HG02938 (cell line): Measurements from ENCODE around the gene ANKRD13D.

ENCODE experiments used
- ATAC-seq: cut with Tn5 transposase; IDR thresholded peaks from one replicate; pipeline ENCODE4 v1.9.1; 2021; ENCODE audit warnings: mild to moderate bottlenecking, moderate library complexity; ENCODE audit not compliant: unreplicated experiment

ANKRD13D gene

GRCh38 chr11:67285541-67286498 lies 3.3 kb upstream of the ANKRD13D start:
- no peak for ATAC-seq

- ATAC-seq = no peak
These were observed 2.3 kb upstream of the ANKRD13D start for GRCh38 chr11:67286621-67287333.

GRCh38 chr11:67287355-67288197 lies 1.5 kb upstream of the ANKRD13D start:
- ATAC-seq = no peak

GRCh38 chr11:67288198-67288451 lies 978 bp upstream of the ANKRD13D start:
- ATAC-seq = no peak

- ATAC-seq = peak; percentile 59
These were observed 464 bp upstream of the ANKRD13D start for GRCh38 chr11:67288452-67289225.

GRCh38 chr11:67289651-67290479 lies 762 bp downstream of the ANKRD13D start:
- no peak for ATAC-seq

GRCh38 chr11:67290801-67291200 lies 1.7 kb downstream of the ANKRD13D start:
- no peak for ATAC-seq

GRCh38 chr11:67291481-67292381 lies 2.6 kb downstream of the ANKRD13D start:
- no peak for ATAC-seq

GRCh38 chr11:67292671-67293070 lies 3.6 kb downstream of the ANKRD13D start:
- ATAC-seq = no peak

GRCh38 chr11:67293090-67293489 lies 4.0 kb downstream of the ANKRD13D start:
- ATAC-seq = no peak

- ATAC-seq = no peak
These were observed 6.7 kb downstream of the ANKRD13D start for GRCh38 chr11:67295846-67296245.

- ATAC-seq = no peak
These were observed 9.7 kb downstream of the ANKRD13D start for GRCh38 chr11:67298786-67299185.

- ATAC-seq = no peak
These were observed 10.5 kb downstream of the ANKRD13D start for GRCh38 chr11:67299471-67300191.

- no peak for ATAC-seq
These were observed 11.2 kb downstream of the ANKRD13D start for GRCh38 chr11:67300256-67300755.

- ATAC-seq = no peak
These were observed 11.7 kb downstream of the ANKRD13D start for GRCh38 chr11:67300756-67301312.

- ATAC-seq = no peak
These were observed 12.3 kb downstream of the ANKRD13D start for GRCh38 chr11:67301313-67301921.

- no peak for ATAC-seq
These were observed 12.9 kb downstream of the ANKRD13D start for GRCh38 chr11:67301951-67302516.
